Nephron (organoid): Measurements from ENCODE around the gene ITM2C.

Experiments used
- H3K27ac Mint-ChIP-seq, 3 experiments: 2 replicates each; pipeline ENCODE4 v1.8.0; 2020; ENCODE audit warnings: mixed read lengths in 3 of 3, mild to moderate bottlenecking in 2 of 3, moderate library complexity in 1 of 3
- H3K27me3 Mint-ChIP-seq: 2 replicates; pipeline ENCODE4 v1.8.0; 2021; ENCODE audit warnings: low read depth, mild to moderate bottlenecking, moderate library complexity, mixed read lengths
- H3K36me3 Mint-ChIP-seq: 2 replicates; pipeline ENCODE4 v1.8.0; 2020; ENCODE audit warnings: low read depth, mixed read lengths
- H3K4me1 Mint-ChIP-seq: 2 replicates; pipeline ENCODE4 v1.8.0; 2020; ENCODE audit warnings: mixed read lengths
- H3K4me3 Mint-ChIP-seq, 3 experiments: 2 replicates each; pipeline ENCODE4 v1.8.0; 2020; ENCODE audit warnings: mild to moderate bottlenecking in 3 of 3, mixed read lengths in 3 of 3, moderate library complexity in 2 of 3
- H3K9me3 Mint-ChIP-seq: 2 replicates; pipeline ENCODE4 v1.8.0; 2020; ENCODE audit warnings: mixed read lengths
- CTCF ChIP-seq, 3 experiments: fragments of 200-600 bp; sonication (generic); IDR thresholded peaks; one replicate each; pipeline ENCODE4 v1.5.0; 2021; ENCODE audit warnings: antibody characterized with exemption in 3 of 3; ENCODE audit not compliant: unreplicated experiment in 3 of 3

ITM2C gene

GRCh38 chr2:230893841-230894781, 29.4 kb downstream of the ITM2C start:
- Mint-ChIP-seq H3K36me3 (peaks cover under 1% of the 10 kb centered on the region), H3K9me3 (no peaks in the 10 kb centered on the region), H3K27ac (peak overlapping the region in 1 of 3 experiments; percentile 71), H3K27me3 (peaks cover 3% of the 10 kb centered on the region), H3K4me3 (no peak overlapping the region), H3K4me1 (no peaks in the 10 kb centered on the region)
- no peak for TF ChIP-seq CTCF (IDR thresholded peaks at IDR 0.05; ENCODE audit: unreplicated experiment in 3 of 3)

- Mint-ChIP-seq H3K27ac (peak overlapping the region in 2 of 3 experiments; percentile 37 to 74), H3K27me3 (peaks cover 8% of the 10 kb centered on the region), H3K36me3 (no peaks in the 10 kb centered on the region), H3K4me3 (no peak overlapping the region), H3K9me3 (no peaks in the 10 kb centered on the region), H3K4me1 (no peaks in the 10 kb centered on the region)
- no peak for TF ChIP-seq CTCF (IDR thresholded peaks at IDR 0.05; ENCODE audit: unreplicated experiment in 3 of 3)
Measured at GRCh38 chr2:230895536-230896345, 31.0 kb downstream of the ITM2C start.

- Mint-ChIP-seq H3K4me3 (no peak overlapping the region), H3K9me3 (no peaks in the 10 kb centered on the region)
- no peak for TF ChIP-seq CTCF (IDR thresholded peaks at IDR 0.05; ENCODE audit: unreplicated experiment in 3 of 3)
Measured at GRCh38 chr2:230896346-230897115, 31.8 kb downstream of the ITM2C start.

GRCh38 chr2:230898016-230898712, 33.4 kb downstream of the ITM2C start:
- Mint-ChIP-seq H3K36me3 (no peaks in the 10 kb centered on the region), H3K27ac (peak overlapping the region in 1 of 3 experiments; percentile 23), H3K9me3 (no peaks in the 10 kb centered on the region), H3K4me3 (no peak overlapping the region), H3K27me3 (peaks cover 24% of the 10 kb centered on the region), H3K4me1 (no peaks in the 10 kb centered on the region)
- no peak for TF ChIP-seq CTCF (IDR thresholded peaks at IDR 0.05; ENCODE audit: unreplicated experiment in 3 of 3)

More at GRCh38 chr2:230896346-230897115, 31.8 kb downstream of the ITM2C start:
- Mint-ChIP-seq H3K27me3 (peaks cover 12% of the 10 kb centered on the region), H3K36me3 (no peaks in the 10 kb centered on the region), H3K4me1 (no peaks in the 10 kb centered on the region), H3K27ac (peak overlapping the region in 1 of 3 experiments; percentile 5)

GRCh38 chr2:230898713-230899091, 34.0 kb downstream of the ITM2C start:
- no peaks in the 10 kb centered on the region for H3K4me1 Mint-ChIP-seq
- H3K4me3 Mint-ChIP-seq, result no peak overlapping the region
- no peak for TF ChIP-seq CTCF (IDR thresholded peaks at IDR 0.05; ENCODE audit: unreplicated experiment in 3 of 3)
- no peaks in the 10 kb centered on the region for H3K9me3 Mint-ChIP-seq
- H3K27ac Mint-ChIP-seq, result peak overlapping the region; percentile 43 to 60 (median 55)
- H3K27me3 Mint-ChIP-seq, result peaks cover 28% of the 10 kb centered on the region
- H3K36me3 Mint-ChIP-seq, result no peaks in the 10 kb centered on the region
